Ovary (tissue), 3 donors: ENCODE results near the gene MYRF.

Source experiments
- CTCF ChIP-seq, 3 donors: fragments of 450-650 bp in 2 of 3; fragments of 200-600 bp in 1 of 3; IDR thresholded peaks; one replicate each; pipeline versions ENCODE4 v1.5.1 to v1.8.0; 2016 to 2022; ENCODE audit warnings: antibody characterized with exemption in 3 of 3, mild to moderate bottlenecking in 1 of 3
- POLR2A ChIP-seq: fragments of 450-650 bp; IDR thresholded peaks from one replicate; pipeline ENCODE4 v1.6.1; 2017; ENCODE audit warnings: antibody characterized with exemption, mild to moderate bottlenecking, moderate library complexity
- donor health status: DM: no; HTN: no; CAD: no.

GRCh38 chr11:61787928-61788491 lies 35.6 kb downstream of the MYRF start:
- TF ChIP-seq POLR2A = no peak
- peak in 1 of 3 donors; percentile 40 for TF ChIP-seq CTCF (IDR thresholded peaks at IDR 0.05)
